Astrocyte (in vitro differentiated cells and primary cell): ENCODE measurements around the gene OSBPL9. TPM values are rescaled to one million over a fixed set of nuclear protein-coding genes. Genes with fewer than 3 reads are reported as not detected.

Source experiments
- DNase-seq: peaks from one replicate; pipeline ENCODE4 v3.0.0-alpha.2; 2010; ENCODE audit warnings: low read depth
- FAIRE-seq: peaks from 2 replicates; lab custom pipeline; 2011; peaks lifted over from hg19 to GRCh38; lab: Jason Lieb, UNC
- H2AFZ ChIP-seq: 2 replicates; pipeline ENCODE4 v1.6.0; 2012; ENCODE audit warnings: low read depth, low read length, inconsistent platforms
- H3K27ac ChIP-seq: 2 replicates; pipeline ENCODE4 v1.5.1; 2011; ENCODE audit warnings: low read depth, low read length, inconsistent platforms
- H3K27me3 ChIP-seq: 2 replicates; pipeline ENCODE4 v1.6.0; 2011; ENCODE audit warnings: low read length, inconsistent platforms; ENCODE audit not compliant: insufficient read depth
- H3K36me3 ChIP-seq: 2 replicates; pipeline ENCODE4 v1.5.1; 2011; ENCODE audit warnings: low read length, inconsistent platforms; ENCODE audit not compliant: insufficient read depth
- H3K4me1 ChIP-seq: 2 replicates; pipeline ENCODE4 v1.5.1; 2011; ENCODE audit warnings: low read length, inconsistent platforms; ENCODE audit not compliant: insufficient read depth
- H3K4me2 ChIP-seq: 2 replicates; pipeline ENCODE4 v1.6.0; 2012; ENCODE audit warnings: low read length, inconsistent platforms
- H3K4me3 ChIP-seq: 2 replicates; pipeline ENCODE4 v1.5.1; 2011; ENCODE audit warnings: low read depth, mild to moderate bottlenecking, low read length, inconsistent platforms; ENCODE audit not compliant: insufficient read depth
- H3K79me2 ChIP-seq: 2 replicates; pipeline ENCODE4 v1.6.0; 2012; ENCODE audit warnings: mild to moderate bottlenecking, low read length, inconsistent platforms; ENCODE audit not compliant: insufficient read depth
- H3K9ac ChIP-seq: 2 replicates; pipeline ENCODE4 v1.6.0; 2012; ENCODE audit warnings: mild to moderate bottlenecking, low read length, inconsistent platforms
- H3K9me3 ChIP-seq: 2 replicates; pipeline ENCODE4 v1.5.1; 2012; ENCODE audit warnings: low read depth, mild to moderate bottlenecking, low read length, inconsistent platforms; ENCODE audit not compliant: insufficient read depth
- H4K20me1 ChIP-seq: 2 replicates; pipeline ENCODE4 v1.6.0; 2012; ENCODE audit warnings: low read length, inconsistent platforms; ENCODE audit not compliant: insufficient read depth
- H3K27ac Mint-ChIP-seq: one replicate; pipeline ENCODE4 v1.8.0; 2021; ENCODE audit warnings: mild to moderate bottlenecking, mixed read lengths; ENCODE audit not compliant: unreplicated experiment
- H3K27me3 Mint-ChIP-seq: one replicate; pipeline ENCODE4 v1.8.0; 2021; ENCODE audit warnings: low read depth, mixed read lengths; ENCODE audit not compliant: unreplicated experiment
- H3K36me3 Mint-ChIP-seq: one replicate; pipeline ENCODE4 v1.8.0; 2021; ENCODE audit warnings: low read depth, mixed read lengths; ENCODE audit not compliant: unreplicated experiment
- H3K4me1 Mint-ChIP-seq: one replicate; pipeline ENCODE4 v1.8.0; 2021; ENCODE audit warnings: low read depth, mixed read lengths; ENCODE audit not compliant: unreplicated experiment
- H3K4me3 Mint-ChIP-seq: one replicate; pipeline ENCODE4 v1.8.0; 2021; ENCODE audit warnings: mild to moderate bottlenecking, moderate library complexity, mixed read lengths; ENCODE audit not compliant: unreplicated experiment
- H3K9me3 Mint-ChIP-seq: one replicate; pipeline ENCODE4 v1.8.0; 2021; ENCODE audit warnings: mild to moderate bottlenecking, mixed read lengths; ENCODE audit not compliant: unreplicated experiment
- EZH2 ChIP-seq: IDR thresholded peaks from 2 replicates; pipeline ENCODE4 v1.6.1; 2012; ENCODE audit warnings: mild to moderate bottlenecking, low read length, inconsistent platforms; ENCODE audit not compliant: insufficient read depth
- total RNA-seq: library from RNA; stranded (reverse); gene quantifications from 2 replicates; pipeline ENCODE4 v1.2.1, GENCODE V29; 2021
- TF ChIP-seq, protein P1 (sequence below): IDR thresholded peaks from 2 replicates; pipeline ENCODE4 v1.5.1; 2011; ENCODE audit warnings: low read depth, mild to moderate bottlenecking, inconsistent platforms, low read length, moderate library complexity; ENCODE audit not compliant: insufficient read depth

OSBPL9 gene
- total RNA-seq, 1 donor from 2014 or later = 117 TPM

DNA sequence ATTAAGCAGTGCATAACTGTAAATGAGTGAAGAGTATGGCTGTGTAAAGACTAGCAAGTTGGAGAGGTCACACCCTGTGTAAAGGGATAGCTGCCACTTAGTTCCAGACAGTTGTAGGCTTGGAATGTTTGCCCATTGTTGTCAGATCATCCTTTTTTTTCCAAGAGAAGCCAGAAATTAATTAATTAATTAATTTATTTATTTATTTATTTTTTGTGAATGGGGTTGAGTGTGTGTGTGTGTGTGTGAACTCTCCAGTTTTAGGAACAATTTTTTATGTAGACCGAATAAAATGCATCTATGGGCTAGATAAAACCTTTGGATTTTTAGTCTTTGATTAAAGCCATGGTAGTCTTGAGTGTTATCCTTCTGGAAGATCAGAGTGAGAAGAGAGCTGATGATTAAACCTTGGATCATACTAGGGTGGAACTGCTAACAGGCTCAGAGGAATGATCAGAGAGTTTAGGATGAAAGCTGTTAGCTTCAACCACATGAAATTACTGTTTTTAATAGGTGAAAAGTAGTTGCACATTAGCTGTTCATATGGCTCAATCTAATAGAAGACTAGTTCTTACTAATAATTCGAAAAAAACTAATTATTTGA, 58.4 kb downstream of the OSBPL9 start:
- Mint-ChIP-seq H3K27me3 (no peaks in the 10 kb centered on the region), H3K36me3 (peaks cover 2% of the 10 kb centered on the region), H3K4me3 (no peak overlapping the region), H3K4me1 (peaks cover 3% of the 10 kb centered on the region), H3K9me3 (no peaks in the 10 kb centered on the region), H3K27ac (no peak overlapping the region)
- DNase-seq (no peak), FAIRE-seq (no peak)
- peaks cover 9% of the 10 kb centered on the region for H3K4me1 ChIP-seq
- H3K27ac ChIP-seq = no peak overlapping the region
- H3K4me2 ChIP-seq = no peak overlapping the region
- no peak overlapping the region for H3K4me3 ChIP-seq
- no peak overlapping the region for H3K9ac ChIP-seq
- no peaks in the 10 kb centered on the region for H3K36me3 ChIP-seq
- H3K79me2 ChIP-seq = peaks cover 16% of the 10 kb centered on the region
- TF ChIP-seq, protein P1, sequence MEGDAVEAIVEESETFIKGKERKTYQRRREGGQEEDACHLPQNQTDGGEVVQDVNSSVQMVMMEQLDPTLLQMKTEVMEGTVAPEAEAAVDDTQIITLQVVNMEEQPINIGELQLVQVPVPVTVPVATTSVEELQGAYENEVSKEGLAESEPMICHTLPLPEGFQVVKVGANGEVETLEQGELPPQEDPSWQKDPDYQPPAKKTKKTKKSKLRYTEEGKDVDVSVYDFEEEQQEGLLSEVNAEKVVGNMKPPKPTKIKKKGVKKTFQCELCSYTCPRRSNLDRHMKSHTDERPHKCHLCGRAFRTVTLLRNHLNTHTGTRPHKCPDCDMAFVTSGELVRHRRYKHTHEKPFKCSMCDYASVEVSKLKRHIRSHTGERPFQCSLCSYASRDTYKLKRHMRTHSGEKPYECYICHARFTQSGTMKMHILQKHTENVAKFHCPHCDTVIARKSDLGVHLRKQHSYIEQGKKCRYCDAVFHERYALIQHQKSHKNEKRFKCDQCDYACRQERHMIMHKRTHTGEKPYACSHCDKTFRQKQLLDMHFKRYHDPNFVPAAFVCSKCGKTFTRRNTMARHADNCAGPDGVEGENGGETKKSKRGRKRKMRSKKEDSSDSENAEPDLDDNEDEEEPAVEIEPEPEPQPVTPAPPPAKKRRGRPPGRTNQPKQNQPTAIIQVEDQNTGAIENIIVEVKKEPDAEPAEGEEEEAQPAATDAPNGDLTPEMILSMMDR = no peak
- no peak for TF ChIP-seq EZH2
- H3K9me3 ChIP-seq = no peaks in the 10 kb centered on the region
- no peaks in the 10 kb centered on the region for H3K27me3 ChIP-seq
- no peak overlapping the region for H2AFZ ChIP-seq
- no peaks in the 10 kb centered on the region for H4K20me1 ChIP-seq

DNA sequence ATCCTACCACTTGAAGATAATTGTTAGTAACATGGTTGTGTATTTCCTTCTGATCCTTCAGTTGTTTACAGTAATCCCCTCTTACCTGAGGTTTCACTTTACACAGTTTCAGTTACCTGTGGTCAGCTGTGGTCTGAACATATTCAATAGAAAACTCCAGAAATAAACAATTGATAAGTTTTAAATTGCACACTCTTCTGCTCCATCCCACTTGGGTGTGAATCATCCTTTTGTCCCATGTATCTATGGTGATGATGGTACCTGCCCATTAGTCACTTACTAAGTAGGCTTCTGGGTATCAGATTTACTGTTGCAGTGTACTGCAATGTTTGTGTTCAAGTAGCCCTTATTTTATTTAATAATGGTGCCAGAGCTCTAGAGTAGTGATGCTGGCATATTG, 62.5 kb downstream of the OSBPL9 start:
- H2AFZ ChIP-seq = no peak overlapping the region
- H3K27ac ChIP-seq = no peak overlapping the region
- FAIRE-seq (no peak), DNase-seq (peak; percentile 64)
- no peaks in the 10 kb centered on the region for H3K9me3 ChIP-seq
- H3K36me3 Mint-ChIP-seq = peaks cover under 1% of the 10 kb centered on the region
- H3K27me3 ChIP-seq = no peaks in the 10 kb centered on the region
- no peak overlapping the region for H3K4me3 Mint-ChIP-seq
- peaks cover 3% of the 10 kb centered on the region for H3K4me1 Mint-ChIP-seq
- no peaks in the 10 kb centered on the region for H3K4me1 ChIP-seq
- no peak for TF ChIP-seq EZH2
- TF ChIP-seq, protein P1 = no peak
- H3K79me2 ChIP-seq = peaks cover 6% of the 10 kb centered on the region
- H3K4me2 ChIP-seq = no peak overlapping the region
- H4K20me1 ChIP-seq = no peaks in the 10 kb centered on the region
- H3K9ac ChIP-seq = no peak overlapping the region
- H3K9me3 Mint-ChIP-seq = no peaks in the 10 kb centered on the region
- no peak overlapping the region for H3K27ac Mint-ChIP-seq
- H3K27me3 Mint-ChIP-seq = no peaks in the 10 kb centered on the region
- H3K4me3 ChIP-seq = no peak overlapping the region
- no peaks in the 10 kb centered on the region for H3K36me3 ChIP-seq

DNA sequence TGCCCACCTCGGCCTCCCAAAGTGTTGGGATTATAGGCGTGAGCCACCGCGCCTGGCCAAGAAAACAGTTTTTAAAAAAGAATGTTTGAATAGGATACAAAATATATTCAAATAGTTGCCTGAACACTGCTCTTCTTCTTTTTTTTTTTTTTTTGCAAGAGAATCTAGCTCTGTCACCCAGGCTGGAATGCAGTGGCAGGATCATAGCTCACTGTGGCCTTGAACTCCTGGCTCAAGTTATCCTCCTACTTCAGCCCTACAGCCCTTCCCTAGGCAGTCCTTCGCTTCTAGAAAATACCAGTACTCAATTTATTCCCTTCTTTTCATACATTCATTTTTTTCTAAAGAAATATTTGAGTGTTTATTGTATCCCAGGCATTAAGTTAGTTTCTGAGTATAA, 67.9 kb downstream of the OSBPL9 start:
- H4K20me1 ChIP-seq = no peaks in the 10 kb centered on the region
- H3K4me2 ChIP-seq = no peak overlapping the region
- Mint-ChIP-seq H3K4me1 (peaks cover 6% of the 10 kb centered on the region), H3K4me3 (no peak overlapping the region), H3K27me3 (no peaks in the 10 kb centered on the region), H3K36me3 (no peaks in the 10 kb centered on the region), H3K9me3 (no peaks in the 10 kb centered on the region), H3K27ac (no peak overlapping the region)
- no peak overlapping the region for H3K27ac ChIP-seq
- H3K36me3 ChIP-seq = no peaks in the 10 kb centered on the region
- H3K27me3 ChIP-seq = no peaks in the 10 kb centered on the region
- H3K4me1 ChIP-seq = no peaks in the 10 kb centered on the region
- no peak overlapping the region for H2AFZ ChIP-seq
- DNase-seq (no peak), FAIRE-seq (no peak)
- no peak overlapping the region for H3K4me3 ChIP-seq
- no peak overlapping the region for H3K9ac ChIP-seq
- no peak for TF ChIP-seq EZH2
- TF ChIP-seq, protein P1 = no peak
- no peaks in the 10 kb centered on the region for H3K9me3 ChIP-seq
- peaks cover 4% of the 10 kb centered on the region for H3K79me2 ChIP-seq
